DMS 273 treated with DMSO at 0.1 percent for 48 hours (cell line): ENCODE measurements around the gene EVX1.
A peak's percentile ranks its signal among the peaks of the same experiment; 100 is the strongest.

Experiments
- DNase-seq: peaks from one replicate; lab custom pipeline; 2025; lab: John Stamatoyannopoulos, UW

Gene EVX1

DNA sequence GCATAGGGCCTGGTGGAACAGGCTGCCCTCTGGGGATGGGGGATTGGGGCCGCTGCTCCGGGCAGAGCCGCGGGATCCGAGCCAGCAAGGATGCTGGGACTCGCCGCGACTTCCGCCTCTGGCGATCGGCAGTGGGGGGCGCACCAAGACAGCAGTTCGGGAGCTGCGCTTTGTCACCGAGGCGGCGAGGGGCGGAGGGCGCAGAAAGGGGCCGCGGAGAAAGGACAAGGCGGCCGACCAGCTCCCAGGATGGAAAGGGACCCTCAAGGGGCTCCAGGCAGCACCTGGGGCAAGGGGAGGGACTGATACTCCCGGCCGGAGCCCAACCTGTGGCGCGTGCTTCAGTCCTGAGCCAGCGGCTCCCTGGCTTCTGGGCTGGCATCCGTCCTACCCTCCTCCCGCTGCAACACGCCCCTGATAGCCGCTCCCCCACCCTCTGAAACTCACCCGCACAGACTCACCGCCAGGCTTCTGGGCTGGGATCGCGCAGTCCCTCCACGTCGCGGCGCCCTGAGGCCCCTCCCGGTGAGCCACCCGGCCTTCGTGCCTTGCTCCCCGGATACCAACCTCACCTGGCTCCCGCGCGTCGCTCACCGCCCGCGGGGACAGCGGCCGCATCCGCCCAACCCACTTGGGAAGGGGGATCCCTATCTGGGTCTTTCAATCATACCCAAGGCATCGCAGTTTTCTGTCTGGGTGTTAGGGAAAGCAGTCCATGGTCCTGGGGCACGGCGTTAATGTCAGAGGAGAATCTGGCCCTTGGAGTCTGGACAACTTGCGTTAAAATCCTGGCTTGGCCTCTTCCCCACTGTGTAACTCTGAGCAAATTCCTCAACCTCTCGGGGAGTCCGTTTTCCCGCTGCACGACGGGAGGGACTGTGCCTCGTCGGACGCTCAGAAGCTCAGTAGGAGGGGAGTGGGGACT, 7.0 kb upstream of the EVX1 start:
- DNase-seq, result peak; percentile 32

DNA sequence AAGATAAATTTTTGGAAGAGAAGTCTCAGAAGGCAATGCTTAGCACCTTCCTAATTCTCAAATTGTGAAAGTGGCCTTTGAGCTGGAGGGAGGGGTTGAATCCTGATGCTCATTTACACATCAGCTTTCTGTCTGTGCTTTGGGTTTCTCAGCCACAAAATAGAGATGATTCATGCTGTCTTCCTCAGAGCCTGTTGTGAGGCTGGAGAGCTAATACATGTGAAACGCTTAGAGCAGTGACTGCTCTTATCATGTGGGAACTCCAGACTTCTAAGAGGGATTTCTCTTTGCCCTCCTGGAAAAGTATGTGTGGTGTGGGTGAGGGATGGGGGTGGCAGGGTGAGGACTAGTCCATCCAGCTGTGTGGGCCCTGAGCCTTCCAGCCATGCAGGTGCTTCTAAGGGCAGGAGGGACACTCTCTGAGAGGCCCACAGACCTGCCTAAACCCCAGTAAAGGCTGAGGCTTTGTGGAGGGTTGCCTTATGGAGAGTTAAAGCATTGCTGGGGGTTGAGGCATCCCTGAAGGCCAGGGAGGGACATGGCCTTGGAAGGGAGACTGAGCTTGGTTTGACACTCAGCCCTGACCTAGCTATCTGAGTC, 4.8 kb upstream of the EVX1 start:
- no peak for DNase-seq

DNA sequence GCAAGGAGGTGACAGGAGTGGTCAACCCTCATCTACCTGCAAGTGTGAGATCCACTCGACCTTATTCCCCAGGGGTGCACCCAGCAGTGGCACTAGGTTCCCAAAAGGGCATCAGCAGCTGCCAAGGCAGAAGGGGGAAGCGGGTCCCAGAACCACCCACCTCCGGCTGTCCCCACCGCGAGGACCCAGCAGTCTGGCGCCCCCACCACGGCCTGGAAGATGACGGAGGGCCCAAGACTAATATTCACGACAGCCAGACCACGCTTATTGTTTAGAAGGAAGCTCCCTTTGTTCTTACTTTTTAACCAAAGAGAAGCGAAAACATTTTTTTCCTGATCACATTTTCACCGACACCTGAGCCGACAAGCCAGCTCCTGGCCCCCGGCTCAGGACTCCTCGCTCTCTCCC, 3.6 kb upstream of the EVX1 start:
- no peak for DNase-seq

DNA sequence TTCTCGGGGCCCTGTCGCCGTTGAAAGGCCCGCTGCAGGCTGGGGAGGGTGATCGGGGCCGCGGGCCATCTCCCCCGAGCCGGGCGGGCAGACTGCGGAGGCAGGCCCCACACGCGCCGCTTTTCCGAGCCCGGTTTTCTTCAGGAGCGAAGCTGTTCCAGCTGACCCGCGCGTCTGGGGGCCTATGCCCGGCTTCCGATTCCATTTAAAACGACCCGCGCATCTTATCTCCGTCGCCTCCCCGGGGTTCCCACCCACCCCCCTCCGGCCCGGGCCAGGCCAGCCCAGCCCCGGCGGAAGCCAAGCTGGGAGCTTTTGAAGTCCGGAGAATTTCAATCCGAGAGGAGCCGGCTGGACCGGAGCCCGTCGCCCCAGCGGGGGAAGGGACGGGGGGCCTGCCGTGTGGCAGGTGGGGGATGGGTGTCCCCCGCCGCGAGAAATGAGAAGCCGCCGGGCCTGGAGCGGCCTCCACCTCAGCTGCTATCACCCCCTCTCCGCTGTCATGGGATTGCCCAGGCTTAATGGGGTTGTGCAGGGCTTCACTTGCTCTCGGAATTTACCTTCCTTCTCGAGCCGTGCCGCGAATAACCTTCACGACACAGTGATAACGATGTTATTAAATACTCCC, 3.1 kb upstream of the EVX1 start:
- DNase-seq, result no peak

DNA sequence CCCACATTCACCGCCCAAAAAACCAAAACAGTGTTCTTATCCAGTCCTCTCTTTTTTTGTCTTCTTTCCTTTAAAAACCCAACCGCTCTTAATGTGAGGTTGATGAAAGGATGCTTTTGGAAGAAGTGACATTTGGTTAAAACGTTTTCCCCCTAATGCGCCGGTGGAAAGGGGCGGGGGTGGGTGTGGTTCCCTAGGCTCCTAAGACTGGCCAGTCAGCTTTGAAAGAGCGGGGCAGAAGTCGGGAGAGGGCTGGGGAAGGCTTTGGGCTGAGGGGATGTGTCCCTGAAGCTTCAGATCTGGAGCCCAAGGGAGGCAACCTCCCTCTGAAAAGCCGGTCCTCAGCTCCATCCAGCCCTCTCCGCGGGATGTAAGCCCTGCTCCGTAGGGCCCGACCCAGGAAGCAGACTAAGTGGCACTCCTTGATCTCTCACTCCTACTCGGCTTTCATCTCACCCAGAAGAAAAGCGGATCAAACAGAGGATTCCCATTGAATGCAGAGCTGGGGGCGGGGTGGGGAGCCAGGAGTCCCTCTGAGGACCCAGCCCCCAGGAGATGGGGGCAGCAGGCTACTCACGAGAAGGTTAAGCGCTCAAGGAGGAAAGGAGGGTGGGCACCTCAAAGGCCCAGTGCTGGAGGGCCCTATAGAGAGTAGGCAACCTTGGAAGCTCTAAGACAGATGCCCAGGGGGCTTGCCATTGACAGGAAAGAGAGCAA, 2.4 kb upstream of the EVX1 start:
- DNase-seq, result no peak

DNA sequence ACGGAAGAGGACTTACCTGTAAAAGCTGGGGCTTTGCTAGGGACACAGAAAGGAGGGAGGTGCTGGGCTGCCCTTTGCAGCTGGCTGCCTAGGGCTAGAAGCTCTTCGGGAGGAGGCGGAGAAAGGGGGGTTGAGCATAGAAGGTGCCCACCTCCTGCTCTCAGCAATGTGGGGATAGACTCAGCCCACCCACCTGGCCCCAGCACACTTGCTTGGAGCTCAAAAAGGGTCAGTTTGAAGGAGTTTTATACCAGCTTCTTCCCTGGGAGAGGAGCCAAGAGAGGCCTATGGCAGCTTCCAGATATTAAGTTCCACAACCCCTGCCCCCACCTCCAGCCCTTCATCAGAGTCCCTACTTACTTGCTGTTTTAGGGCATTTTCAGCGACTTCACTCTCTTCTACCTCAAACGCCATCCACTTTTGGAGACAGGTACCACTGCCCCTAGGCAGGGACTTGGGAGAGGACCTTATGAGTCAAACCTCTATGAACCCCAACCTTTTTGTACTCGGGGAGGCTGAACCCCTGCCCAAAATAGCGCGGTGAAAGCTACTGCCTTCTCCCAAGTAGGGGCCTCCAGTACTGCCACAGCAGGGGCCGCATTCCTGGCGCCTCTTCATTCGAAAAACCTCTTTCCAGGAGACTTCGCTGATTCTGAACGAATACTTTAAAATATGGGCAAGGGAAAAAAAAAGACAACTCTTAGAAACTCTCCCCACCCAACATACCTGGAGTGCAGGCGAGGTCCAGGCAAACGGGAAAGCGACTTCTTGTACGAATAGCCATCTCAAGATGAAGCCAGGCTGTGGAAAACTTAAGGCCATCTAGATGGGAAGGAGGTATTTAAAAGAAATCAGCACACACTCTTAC, 1.2 kb upstream of the EVX1 start:
- DNase-seq, result no peak

DNA sequence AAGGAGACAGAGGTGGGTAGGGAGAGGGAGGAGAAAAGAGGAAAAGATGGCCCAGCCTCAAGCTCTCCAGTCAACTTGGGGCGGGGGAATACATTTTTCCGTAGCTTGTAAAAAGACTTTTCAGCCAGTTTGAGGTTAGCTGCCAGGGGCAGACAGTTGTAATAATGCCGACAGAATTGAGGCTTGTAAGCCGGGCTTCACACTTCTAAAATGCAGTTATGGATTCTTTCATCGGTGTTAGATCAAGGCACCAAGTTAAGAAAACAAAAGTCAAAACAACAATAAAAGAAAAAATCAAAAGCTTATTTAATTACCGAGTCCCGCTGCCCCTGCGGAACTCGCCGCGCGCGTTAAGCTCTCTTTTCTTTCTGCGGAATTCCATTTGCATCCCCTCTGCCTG, 448 bp upstream of the EVX1 start:
- DNase-seq, result no peak

DNA sequence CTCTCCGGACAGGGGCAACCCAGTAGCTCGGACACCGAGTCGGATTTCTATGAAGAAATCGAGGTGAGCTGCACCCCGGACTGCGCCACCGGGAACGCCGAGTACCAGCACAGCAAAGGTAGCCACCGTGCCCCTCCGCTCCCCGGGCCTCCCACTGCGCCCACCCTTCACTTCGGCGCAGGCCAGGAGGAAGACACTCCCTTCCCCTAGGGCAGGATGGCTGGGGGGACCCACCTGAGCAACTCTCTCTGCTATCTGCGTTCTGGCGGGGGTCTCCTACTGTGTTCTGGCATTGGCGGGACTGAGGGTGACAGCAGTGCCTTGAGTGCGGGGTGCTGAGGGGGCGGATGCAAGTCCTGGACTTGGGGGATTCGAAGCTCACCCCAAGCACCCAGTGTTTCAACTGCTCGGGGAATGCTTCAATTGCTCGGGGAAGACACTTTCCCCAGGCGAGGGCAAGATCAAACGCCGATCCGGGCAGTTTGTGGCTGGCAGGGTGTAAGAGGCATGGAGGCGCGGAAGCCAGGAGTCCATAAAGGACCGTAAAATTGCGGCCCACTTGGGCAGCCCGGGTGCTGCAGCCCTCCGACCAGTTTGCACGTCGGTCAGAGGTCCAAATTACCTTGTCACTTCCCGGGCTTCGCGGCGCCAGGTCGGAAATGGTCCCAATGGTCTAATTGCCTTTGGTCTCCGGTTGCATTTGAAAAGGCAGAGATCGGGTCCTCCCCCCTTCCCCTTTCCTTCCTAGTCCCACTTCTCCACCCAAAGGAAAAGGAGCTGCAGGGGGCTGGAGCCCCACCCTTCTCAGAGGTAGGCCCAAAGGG, 950 bp downstream of the EVX1 start:
- DNase-seq, result no peak

DNA sequence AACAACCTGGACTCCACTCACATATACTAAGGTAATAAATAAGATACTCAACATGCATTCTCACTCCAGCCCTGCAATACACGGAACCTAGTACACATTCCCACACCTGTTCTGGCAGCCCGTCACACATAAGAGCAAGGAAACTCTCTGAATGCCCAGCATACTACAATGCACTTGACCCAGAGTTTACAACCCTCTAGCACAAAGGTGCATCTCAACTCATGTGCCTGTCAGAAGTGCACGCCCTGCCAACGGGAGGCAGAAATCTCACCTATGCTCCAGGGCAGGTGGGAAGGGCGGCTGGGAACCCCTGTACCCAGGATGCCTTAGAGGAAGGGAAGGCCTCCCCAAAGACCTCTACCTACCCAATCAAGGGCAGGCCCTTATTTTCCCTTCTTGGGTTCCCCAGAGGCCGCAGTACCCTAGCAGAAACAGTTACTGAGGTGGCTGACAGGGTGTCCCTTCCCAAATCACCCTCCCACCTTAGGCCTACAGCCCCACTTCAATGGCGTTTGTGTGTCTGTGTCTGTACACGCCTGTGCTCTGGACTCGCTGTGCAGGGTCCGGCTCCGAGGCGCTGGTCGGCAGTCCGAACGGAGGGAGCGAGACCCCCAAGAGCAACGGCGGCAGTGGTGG, 2.0 kb downstream of the EVX1 start:
- no peak for DNase-seq

DNA sequence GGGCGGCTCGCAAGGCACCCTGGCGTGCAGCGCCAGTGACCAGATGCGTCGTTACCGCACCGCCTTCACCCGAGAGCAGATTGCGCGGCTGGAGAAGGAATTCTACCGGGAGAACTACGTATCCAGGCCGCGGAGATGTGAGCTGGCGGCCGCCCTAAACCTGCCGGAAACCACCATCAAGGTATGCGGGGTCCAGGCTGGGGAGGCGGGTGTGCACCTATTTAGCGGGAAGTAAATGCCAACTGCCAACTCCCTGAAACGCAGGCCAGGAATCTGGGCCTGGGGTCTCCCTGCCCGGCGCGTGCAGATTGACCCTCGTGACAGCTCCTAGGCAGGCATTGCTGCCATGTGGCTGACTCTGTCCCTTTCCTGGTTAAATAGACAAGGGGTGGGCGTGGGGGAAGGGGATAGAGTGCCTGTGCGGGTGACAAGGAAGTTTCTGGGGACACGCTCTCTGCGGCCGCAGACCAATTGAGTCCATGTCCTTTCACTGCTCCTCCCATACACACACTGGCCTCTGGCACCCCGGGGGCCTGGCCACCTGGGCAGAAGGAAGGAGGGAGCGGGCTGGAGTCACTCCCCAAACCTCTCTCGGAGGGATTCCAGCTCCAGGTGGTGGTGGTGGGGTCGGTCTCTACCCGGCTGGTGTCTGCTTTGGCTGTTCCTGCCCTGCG, 2.7 kb downstream of the EVX1 start:
- no peak for DNase-seq

DNA sequence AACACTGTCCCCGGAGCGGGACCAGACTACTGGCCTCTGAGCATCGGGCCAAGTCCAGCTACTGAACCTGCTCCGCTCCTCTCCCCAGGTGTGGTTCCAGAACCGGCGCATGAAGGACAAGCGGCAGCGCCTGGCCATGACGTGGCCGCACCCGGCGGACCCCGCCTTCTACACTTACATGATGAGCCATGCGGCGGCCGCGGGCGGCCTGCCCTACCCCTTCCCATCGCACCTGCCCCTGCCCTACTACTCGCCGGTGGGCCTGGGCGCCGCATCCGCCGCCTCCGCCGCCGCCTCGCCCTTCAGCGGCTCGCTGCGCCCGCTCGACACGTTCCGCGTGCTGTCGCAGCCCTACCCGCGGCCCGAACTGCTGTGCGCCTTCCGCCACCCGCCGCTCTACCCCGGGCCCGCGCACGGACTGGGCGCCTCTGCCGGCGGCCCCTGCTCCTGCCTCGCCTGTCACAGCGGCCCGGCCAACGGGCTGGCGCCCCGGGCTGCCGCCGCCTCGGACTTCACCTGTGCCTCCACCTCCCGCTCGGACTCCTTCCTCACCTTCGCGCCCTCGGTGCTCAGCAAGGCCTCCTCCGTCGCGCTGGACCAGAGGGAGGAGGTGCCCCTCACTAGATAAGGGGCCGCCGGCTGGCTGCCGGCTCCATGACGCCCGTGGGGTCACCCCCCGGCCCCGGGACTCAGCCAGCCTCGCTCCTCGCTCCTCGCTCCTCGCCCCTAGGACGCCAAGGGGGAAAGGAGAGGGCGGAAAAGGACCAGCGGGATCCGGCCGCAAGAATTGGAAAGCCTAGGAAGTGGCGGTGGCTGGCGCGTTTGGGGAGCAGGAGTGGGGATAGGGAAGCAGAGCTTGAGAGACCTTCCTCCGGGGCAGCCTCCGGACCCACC, 3.4 kb downstream of the EVX1 start:
- no peak for DNase-seq

DNA sequence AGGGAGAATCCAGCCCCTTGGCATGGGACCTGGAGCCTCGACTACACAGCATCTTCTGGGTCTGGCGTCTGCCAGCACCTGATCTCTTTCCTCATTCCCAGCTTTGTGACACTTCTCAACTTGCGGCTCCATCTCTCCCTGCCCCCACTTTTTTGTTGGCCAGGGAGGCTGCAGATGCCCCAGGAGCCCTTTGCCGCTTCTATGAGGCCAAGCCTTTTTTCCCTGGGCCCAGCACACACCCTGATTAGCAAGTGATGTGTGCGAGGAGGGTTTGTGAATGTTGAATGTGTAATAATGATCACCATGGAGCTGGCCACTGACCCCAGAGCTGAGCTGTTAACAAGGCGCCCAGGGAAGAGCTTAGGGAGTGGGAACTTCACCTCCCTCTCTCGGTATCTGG, 4.4 kb downstream of the EVX1 start:
- DNase-seq, result no peak

DNA sequence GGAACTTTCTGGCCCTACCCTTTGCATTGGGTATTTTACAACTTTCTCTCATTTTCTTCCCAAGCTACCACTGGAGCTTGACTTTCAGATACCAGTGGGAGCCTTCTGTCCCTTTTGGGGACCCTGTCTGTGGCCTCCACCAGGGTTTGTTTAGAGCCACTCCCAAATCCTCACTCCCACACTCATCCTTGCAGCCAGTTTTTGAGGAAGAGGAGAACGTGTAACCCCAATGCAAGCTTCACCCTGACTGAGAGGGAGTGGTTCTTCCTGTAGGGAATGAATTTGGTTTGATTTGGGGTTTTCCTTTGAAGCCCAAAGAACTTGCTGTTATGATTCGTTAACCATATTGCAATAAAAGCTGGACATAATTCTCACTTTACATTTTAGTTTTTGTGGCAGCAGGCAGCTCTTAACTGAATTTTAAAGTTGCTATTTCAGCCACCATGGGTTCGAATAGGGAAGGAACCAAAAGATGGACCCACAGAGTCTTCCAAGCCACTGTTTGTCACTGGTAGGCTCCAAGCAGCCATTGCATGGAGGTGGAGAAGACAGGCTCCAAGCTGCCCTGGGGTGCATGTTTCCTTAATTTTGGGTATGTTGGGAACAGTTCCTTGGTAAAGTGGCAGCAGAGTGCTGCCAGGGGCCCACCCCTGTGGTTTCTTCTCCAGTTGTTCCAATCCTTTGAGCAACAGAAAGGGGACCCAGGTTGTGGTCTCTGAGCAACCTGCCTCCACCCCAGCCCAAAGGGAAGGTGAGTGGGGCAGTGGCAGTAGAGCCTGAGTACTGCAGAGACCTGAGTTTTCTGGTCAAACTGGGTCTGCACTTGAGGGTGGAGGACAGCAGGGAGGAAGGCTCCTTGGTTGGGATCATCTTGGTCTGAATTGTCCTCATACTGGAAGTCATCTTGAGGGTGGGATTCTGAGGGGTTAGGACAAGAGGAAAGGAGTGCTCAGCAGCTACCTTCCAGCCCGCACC, 5.1 kb downstream of the EVX1 start:
- no peak for DNase-seq

DNA sequence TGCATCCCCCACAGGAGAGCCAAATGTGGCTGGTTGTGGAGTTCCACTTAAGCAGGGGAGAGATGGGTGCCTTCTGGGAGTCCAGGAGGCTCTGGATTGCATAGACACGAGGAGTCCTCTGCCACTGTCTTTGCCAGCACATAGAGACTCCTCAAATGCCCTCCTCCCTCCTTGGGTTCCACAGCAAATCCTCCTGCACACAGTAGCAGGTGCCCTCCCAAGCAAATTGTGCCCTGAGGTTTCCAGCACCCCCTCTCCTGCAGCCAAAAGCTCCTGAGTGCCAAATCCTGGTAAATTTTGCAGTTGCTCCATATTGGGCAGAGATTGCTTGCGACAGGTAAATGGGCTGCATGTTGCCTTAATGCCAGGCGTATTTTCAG, 5.8 kb downstream of the EVX1 start:
- no peak for DNase-seq

DNA sequence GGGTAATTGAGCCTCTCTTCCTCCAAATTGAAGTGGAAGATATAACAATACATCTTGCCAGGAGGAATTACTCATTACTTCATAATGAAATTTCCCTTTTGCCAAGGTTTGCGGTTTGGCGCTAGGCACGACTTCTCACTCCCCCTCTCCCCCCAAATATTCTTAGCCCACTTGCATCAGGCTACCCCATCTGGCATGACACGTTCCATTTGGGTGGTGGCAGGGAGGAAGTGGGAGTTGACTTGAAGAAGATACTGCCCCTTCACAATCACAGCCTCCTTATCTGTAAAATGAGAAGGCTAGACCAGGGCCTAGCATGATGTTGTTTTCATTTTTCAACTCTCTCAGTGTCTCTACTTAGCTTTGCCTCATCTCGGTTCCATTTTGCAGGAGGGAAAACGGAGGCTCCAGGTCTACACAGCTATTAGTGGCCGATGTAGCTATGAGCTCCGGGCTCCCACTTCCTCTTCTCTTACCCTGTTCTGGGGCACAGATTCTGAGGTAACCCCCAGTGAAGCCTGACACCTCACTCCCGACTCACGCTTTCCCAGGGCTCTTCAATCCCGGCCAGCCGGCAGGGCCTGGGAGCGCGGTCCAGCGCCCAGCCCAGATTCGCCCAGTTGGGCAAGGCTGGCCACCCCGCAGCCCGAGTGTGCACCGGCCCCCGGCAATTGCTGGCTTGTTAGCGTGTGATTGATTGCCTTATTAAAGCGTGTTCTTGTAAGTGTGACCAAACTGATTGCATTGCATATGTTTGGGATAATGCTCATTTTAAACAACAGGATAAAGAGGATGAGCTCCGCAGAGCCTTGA, 6.5 kb downstream of the EVX1 start:
- DNase-seq, result no peak

DNA sequence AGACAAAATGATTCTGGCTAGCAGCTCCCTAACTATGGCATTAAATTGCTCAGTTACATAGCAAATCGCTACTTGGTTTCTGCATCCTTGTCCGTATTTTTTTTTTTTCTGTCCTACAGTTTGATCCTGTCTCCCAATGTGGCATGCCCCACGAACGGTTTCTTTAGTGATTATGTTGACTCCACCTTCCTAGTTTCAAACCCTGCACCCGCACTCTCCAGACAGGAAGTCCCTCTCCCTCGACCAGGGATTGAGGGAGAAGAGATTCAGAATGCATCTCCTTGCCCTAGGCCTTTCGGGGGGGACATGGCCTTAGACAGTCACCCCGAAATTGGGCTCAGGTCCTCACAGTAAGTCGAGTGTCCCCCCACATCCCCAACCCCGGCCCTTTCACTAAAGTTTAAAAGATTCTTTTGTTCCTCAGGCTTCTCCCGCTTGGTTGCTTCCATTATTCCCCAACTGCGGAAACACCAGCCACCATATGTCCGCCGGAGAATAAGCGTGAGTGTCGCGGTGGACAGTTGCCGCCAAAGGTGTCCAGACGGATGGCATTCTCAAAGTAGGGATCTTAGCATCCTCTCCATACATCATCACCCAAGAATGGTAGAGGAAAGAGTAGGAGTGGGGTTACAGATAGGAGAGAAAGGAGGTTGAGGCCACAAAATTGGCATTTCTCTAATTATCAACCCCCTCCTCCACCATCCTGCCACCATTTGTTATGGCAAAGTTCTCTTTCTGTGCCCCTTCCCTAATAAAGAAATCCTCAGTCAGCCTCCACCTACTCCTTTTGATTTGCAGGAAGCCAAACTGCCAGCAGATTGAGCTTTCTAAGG, 7.3 kb downstream of the EVX1 start:
- DNase-seq, result no peak
